Measurements from ENCODE around the gene SAMD4A.

DNA sequence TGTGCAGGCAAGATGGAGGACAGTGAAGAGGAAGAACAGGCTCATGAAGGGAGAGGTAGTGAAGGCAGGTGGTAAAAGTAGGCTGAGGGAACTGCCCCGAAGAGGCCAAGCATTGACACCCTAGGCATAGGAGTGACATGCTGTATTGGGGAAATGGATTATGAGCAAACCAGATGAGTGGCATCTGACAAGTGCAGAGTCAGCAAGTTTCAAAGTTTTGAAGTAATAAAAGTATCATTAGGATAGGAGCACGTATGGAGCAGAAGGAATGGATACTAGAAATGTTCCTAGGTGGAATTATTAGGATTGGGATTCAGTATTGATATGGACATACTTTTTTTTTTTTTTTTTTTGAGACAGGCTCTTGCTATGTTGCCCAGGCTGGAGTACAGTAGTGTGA, 139.8 kb downstream of the SAMD4A start:
- TF ChIP-seq EZH2 (IDR thresholded peaks at IDR 0.05) = no peak
- TF ChIP-seq POLR2AphosphoS5 (IDR thresholded peaks at IDR 0.05; ENCODE audit: borderline replicate concordance, low read depth, low read length) = no peak
- no peak for TF ChIP-seq FOXP2 (optimal IDR thresholded peaks at IDR 0.05; ENCODE audit: control extremely low read depth, extremely low read length, insufficient read depth)
